Measurements from ENCODE around the gene EGLN1.
"Not testable (repeated sequence)": the region's sequence is repeated elsewhere in the genome, so short reads cannot be mapped to it uniquely, and the experiment has no call there.

EGLN1 gene

DNA sequence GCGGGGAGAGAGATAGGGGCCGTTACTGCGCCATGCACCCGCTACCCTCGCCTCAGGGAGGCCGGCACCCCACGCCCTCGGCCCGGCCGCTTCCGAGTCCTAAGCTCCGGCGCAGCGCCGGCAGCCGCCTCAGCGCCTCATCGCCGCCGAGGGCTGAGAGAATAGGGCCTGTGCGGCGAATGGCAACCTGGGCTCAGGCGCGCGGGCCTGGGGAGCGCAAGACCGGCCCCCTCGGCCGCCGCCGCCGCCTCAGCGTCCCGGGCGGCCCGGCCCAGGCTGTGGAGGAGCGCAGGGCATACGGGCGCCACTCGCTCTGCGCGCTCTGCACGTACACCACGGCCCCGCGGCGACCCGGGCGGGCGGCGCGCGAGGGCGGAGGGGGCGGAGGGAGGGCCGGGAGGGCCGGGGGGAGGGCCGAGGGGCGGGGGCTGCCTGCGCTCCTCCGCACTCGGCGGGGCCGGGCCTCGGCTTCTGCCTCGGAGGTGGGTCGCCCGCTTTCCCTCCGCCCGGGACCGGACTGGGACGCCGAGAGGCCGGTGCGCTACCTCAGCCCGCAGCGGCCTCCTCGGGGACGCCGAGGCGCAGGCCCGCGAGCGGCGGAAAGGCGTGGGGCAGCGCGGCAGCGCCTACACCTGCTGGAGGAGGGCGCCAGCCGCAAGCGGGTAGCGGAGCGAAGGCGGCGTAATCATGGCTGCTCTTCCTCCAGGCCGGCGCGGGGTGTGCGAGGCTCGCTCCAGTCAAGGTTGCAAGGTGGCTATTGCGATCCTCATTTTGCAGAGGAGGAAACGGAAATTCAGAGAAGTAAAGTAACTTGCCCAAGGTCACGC, at the start of gene EGLN1:
Gene EGLN1, minus strand, starts transcription at position 317 of the 827 bp plus-strand sequence. CDS start 399 bp downstream, outside the sequence.
- peak; percentile 43 for DNase-seq (ENCODE audit: low read depth, low spot score)

GRCh38 chr1:231471500-231471899, 49.4 kb upstream of the EGLN1 start:
- DNase-seq (ENCODE audit: low read depth, low spot score) = not testable (repeated sequence)

DNA sequence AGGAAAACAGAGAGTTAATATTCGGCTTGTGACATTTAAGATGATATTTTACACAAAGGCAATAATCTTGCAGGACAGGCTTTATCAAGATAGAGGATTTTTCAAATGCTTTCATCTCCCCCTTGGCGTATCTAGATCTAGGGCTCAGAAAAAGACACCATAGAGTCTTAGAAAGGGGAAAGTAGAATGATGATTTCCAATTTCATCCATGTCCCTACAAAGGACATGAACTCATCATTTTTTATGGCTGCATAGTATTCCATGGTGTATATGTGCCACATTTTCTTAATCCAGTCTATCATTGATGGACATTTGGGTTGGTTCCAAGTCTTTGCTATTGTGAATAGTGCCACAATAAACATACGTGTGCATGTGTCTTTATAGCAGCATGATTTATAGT, 48.9 kb upstream of the EGLN1 start:
- DNase-seq (ENCODE audit: low read depth, low spot score) = not testable (repeated sequence)

DNA sequence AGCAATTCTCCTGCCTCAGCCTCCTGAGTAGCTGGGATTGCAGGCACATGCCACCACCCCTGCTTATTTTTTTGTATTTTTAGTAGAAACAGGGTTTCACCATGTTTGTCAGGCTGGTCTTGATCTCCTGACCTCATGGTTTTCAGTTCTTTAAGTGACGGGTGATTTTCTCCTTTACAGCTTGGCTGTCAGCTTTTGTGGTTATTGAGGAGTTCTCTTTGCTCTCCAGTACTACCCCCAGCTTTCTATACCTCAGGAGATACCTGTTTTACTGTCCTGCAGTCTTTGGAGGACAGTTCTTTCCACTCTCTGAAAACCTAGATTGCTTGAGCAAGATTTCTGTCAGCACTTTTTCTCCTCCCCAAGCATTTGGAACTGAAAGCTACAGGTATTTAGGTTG, 45.9 kb upstream of the EGLN1 start:
- no peak for DNase-seq (ENCODE audit: low read depth, low spot score)

DNA sequence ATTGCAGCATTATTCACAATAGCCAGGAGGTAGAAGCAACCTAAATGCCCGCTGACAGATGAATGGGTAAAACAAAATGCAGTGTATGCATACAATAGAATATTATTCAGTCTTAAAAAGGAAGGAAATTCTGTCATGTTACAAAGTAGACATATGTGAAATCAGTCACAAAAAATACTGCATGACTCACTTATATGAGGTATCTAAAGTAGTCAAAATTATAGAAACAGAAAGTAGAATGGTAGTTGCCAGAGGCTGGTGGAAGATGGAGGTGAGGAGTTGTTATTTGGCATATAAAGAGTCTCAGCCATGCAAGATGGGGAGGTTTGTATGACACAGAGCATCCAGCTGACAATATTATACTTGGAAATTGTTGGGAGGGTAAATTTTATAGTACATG, 43.0 kb upstream of the EGLN1 start:
- no peak for DNase-seq (ENCODE audit: low read depth, low spot score)

- no peak for DNase-seq (ENCODE audit: low read depth, low spot score)
Measured at GRCh38 chr1:231463541-231463940, 41.5 kb upstream of the EGLN1 start.

- no peak for DNase-seq (ENCODE audit: low read depth, low spot score)
Measured at GRCh38 chr1:231460614-231461013, 38.5 kb upstream of the EGLN1 start.

DNA sequence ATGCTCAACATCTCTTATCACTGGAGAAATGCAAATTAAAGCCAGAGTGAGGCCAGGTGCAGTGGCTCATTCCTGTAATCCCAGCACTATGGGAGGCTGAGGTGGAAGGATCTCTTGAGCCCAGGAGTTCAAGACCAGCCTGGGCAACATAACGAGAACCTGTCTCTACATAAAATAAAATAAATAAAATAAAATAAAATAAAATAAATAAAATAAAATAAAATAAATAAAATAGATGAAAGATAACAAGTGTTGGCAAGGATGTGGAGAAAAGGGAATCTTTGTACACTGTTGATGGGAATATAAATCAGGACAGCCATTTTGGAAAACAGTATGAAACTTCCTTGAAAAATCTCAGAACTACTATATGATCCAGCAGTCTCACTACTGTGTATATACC, 37.4 kb upstream of the EGLN1 start:
- DNase-seq (ENCODE audit: low read depth, low spot score) = not testable (repeated sequence)

DNA sequence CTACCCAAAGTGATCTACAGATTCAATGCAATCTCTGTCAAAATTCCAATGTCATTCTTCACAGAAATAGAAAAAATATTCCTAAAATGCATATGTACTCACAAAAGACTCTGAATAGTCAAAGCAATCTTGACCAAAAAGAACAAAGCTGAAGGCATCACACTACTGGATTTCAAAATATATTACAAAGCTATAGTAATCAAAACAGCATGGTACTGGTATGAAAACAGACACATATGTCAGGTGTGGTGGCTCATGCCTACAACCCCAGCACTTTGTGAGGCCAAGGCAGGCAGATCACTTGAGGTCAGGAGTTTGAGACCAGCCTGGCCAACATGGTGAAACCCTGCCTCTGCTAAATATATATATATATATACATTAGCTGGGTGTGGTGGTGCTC, 35.9 kb upstream of the EGLN1 start:
- DNase-seq (ENCODE audit: low read depth, low spot score) = not testable (repeated sequence)

DNA sequence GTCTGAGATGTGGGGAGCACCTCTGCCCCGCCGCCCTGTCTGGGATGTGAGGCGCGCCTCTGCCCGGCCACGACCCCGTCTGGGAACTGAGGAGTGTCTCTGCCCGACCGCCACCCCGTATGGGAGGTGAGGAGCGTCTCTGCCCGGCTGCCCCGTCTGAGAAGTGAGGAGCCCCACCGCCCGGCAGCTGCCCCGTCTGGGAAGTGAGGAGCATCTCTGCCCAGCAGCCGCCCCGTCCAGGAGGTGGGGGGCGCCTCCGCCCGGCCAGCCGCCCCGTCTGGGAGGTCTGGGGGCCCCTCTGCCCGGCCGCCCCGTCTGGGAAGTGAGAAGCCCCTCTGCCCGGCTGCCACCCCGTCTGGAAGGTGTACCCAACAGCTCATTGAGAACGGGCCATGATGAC, 32.0 kb upstream of the EGLN1 start:
- DNase-seq (ENCODE audit: low read depth, low spot score) = not testable (repeated sequence)

DNA sequence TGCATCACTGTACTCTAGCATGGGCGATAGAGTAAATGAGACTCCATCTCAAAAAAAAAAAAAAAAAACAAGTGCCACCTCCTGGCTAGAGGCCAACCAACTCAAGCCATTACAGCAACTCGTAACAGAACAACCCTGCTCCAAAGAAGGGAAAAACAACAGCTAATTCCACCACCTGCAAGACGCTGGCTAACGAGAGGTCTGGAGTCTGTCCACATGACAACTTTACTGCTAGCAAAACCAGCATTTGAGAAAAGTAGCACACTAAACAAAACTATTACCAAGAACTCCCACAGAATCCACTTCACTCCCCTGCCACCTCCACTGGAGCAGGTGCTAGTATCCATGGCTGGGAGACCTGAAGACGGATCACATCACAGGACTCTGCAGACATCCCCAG, 24.1 kb upstream of the EGLN1 start:
- DNase-seq (ENCODE audit: low read depth, low spot score) = no peak

DNA sequence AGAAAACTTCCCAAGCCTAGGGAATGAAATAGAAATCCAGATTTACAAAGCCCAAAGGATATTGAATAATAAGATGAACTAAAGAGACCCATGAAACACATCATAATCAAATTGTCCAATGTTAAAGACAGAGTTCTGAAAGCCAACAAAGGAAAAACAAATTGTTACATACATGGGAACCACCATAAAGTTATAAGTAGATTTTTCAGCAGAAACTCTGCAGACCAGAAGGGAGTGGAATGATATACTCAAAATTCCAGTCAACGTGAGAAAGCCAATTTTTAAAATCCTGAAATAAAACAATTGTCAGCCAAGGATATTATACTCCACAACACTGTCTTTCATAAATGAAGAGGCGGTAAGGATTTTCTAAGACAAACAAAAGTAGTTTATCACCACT, 22.0 kb upstream of the EGLN1 start:
- DNase-seq (ENCODE audit: low read depth, low spot score) = no peak

DNA sequence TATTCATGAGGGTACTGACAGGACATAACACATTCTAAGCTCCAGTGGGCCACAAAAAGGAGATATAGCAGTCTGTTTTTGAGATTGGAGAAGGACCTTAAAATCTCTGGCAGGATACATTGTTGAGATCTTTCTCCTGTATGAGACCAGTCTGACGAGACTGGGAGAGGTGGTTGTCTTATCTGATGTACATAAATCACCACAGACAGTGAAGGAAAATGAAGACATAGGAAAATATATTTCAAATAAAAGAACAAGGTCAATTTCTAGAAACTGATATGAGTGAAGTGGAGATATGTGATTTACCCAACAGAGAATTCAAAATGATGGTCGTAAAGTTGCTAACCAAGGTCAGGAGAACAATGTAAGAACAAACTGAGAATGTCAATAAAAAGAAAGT, 21.3 kb upstream of the EGLN1 start:
- DNase-seq (ENCODE audit: low read depth, low spot score) = no peak

- no peak for DNase-seq (ENCODE audit: low read depth, low spot score)
Measured at GRCh38 chr1:231442735-231443134, 20.6 kb upstream of the EGLN1 start.

- DNase-seq (ENCODE audit: low read depth, low spot score) = no peak
Measured at GRCh38 chr1:231432996-231433395, 10.9 kb upstream of the EGLN1 start.

DNA sequence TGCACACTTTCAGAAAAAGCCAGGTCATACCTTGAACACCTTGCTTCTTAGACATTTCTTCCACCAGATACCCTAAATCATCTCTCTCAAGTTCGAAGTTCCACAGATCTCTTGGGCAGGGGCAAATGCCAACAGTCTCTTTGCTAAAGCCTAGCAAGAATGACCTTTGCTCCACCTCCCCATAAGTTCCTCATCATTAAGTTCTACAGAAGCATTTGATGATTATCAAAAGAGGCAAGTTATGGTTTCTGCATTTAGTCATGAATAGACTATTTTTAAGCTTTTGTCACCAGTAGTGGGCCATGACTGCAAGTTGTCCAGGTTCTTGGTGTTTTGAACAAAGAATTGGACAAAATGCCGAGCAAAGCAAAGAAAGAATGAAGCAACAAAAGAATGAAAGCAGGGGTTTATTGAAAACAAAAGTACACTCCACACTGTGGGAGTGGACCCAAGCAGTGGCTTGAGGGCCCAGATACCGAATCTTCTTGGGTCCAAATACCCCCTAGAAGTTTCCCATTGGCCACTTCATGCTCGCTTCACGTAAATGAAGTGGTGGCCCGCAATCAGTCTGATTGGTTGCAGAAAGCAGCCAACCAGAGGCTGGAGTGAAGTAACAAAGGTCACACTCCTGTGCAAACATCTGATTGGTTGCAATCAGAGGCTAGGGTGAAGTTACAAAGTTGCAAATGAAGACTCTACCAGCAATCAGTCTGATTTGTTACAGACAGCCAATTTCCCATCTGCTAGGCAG, 9.8 kb upstream of the EGLN1 start:
- DNase-seq (ENCODE audit: low read depth, low spot score) = no peak

- not testable (repeated sequence) for DNase-seq (ENCODE audit: low read depth, low spot score)
Measured at GRCh38 chr1:231430678-231431352, 8.7 kb upstream of the EGLN1 start.

DNA sequence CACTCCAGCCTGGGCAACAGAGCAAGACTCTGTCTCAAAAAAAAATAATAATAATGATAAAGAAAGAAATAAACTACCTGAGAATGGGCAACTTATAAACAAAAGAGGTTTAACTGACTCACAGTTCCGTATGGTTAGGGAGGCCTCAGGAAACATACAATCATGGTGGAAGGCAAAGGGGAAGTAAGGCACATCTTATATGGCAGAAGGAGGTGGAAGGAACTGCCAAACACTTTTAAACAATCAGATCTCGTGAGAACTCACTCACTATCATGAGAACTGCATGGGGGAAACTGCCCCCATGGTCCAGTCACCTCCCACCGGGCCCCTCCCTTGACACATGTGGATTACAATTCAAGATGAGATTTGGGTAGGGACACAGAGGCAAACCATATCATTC, 6.3 kb upstream of the EGLN1 start:
- no peak for DNase-seq (ENCODE audit: low read depth, low spot score)

DNA sequence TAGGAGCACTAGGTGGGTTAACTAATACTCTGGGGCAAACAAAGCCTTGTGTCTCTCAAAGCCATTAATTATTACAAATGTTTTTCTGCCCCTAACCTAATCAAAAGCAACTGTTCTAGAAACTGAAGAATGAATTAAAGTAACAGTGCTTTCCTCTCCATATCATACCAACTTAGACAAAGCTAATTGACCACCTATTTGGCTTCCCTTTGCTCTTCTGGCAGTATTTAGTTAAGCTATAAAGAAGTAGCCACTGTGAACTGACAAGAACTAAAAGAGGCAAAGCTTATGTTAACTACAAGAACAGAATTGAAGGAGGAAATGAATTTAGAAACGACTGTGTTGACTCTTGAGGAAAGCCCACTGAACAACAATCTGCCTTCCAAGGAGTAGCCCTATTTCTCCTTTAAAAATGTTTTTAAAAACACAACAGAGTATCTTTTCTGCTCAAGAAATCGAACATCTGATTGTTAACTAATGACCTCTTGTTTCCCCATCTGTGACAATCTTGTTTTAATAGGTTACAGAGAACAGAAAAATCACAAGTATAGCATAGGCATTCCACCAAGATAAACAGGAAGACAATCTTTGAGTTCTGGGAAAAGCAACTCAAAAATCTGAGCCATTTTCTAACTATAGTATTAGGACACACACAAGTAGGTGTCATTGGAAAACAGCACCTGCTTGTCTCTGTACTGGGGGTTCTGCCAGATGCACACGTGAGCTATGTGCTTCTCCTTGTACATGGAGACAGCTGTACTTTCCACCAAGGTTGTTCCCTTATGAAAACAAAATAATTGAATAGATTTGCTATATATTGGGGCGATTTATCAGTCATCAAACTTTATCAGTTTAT, 3.1 kb upstream of the EGLN1 start:
- no peak for DNase-seq (ENCODE audit: low read depth, low spot score)

- no peak for DNase-seq (ENCODE audit: low read depth, low spot score)
Measured at GRCh38 chr1:231423648-231424047, 1.6 kb upstream of the EGLN1 start.

- DNase-seq (ENCODE audit: low read depth, low spot score) = no peak
Measured at GRCh38 chr1:231422798-231423309, 767 bp upstream of the EGLN1 start.

All from brain pericyte (primary cell).